Thyroid gland (tissue), 4 donors: Measurements from ENCODE around the gene HAAO. TPM values are rescaled to one million over a fixed set of nuclear protein-coding genes. Genes with fewer than 3 reads are reported as not detected.

Experiments
- DNase-seq, 2 donors: peaks; one replicate each; pipeline ENCODE4 v3.0.0-alpha.2; 2019
- H3K27ac ChIP-seq, 3 donors: fragments of 200-600 bp; sonication (generic); 1 replicate in 2 of 3; 2 replicates in 1 of 3; pipeline ENCODE4 v1.5.1; 2016 to 2019; ENCODE audit warnings: mild to moderate bottlenecking in 1 of 3, moderate library complexity in 1 of 3
- H3K27me3 ChIP-seq: fragments of 200-600 bp; sonication (generic); one replicate; pipeline ENCODE4 v1.5.1; 2019
- H3K36me3 ChIP-seq, 2 donors: fragments of 200-600 bp; sonication (generic); one replicate each; pipeline ENCODE4 v1.5.1; 2016 to 2019
- H3K4me1 ChIP-seq, 2 donors: fragments of 200-600 bp; sonication (generic); one replicate each; pipeline ENCODE4 v1.5.1; 2017 to 2019
- H3K4me3 ChIP-seq, 3 donors: fragments of 200-600 bp; sonication (generic); replicated peaks in 1 of 3; 1 replicate in 2 of 3; 2 replicates in 1 of 3; pipeline ENCODE4 v1.5.1; 2016; ENCODE audit warnings: mild to moderate bottlenecking in 1 of 3
- H3K9me3 ChIP-seq: fragments of 200-600 bp; sonication (generic); one replicate; pipeline ENCODE4 v1.5.1; 2017
- CTCF ChIP-seq, 6 experiments: fragments of 200-600 bp in 3 of 6; fragments of 450-650 bp in 3 of 6; sonication (generic) in 3 of 6; IDR thresholded peaks; one replicate each; pipeline ENCODE4 v1.5.1; 2016 to 2019; ENCODE audit warnings: antibody characterized with exemption in 6 of 6, mild to moderate bottlenecking in 2 of 6, inconsistent platforms in 1 of 6, moderate library complexity in 1 of 6
- POLR2A ChIP-seq, 2 donors: fragments of 450-650 bp; IDR thresholded peaks; one replicate each; pipeline ENCODE4 v1.6.1; 2017; ENCODE audit warnings: antibody characterized with exemption in 2 of 2, mild to moderate bottlenecking in 2 of 2, moderate library complexity in 1 of 2
- WGBS, 2 donors: methylation state at CpG; one replicate each; pipeline ENCODE4 v1.1.5; 2017; 5-methylcytosine and 5-hydroxymethylcytosine counted together
- intact Hi-C: fragments of 100-400 bp; cut with DNase I; formaldehyde crosslinking; loops from one replicate; pipeline ENCODE4 v1.15.1; 2023
- total RNA-seq, 4 donors: library from RNA; depleted of rRNA; stranded (reverse); fragments of >200 nt; gene quantifications; one replicate each; pipeline ENCODE4 v1.2.3, GENCODE V29; 2016

The HAAO gene
- total RNA-seq, 4 donors from 2014 or later, result 2.2 to 6.8 (median 3.9) TPM

DNA sequence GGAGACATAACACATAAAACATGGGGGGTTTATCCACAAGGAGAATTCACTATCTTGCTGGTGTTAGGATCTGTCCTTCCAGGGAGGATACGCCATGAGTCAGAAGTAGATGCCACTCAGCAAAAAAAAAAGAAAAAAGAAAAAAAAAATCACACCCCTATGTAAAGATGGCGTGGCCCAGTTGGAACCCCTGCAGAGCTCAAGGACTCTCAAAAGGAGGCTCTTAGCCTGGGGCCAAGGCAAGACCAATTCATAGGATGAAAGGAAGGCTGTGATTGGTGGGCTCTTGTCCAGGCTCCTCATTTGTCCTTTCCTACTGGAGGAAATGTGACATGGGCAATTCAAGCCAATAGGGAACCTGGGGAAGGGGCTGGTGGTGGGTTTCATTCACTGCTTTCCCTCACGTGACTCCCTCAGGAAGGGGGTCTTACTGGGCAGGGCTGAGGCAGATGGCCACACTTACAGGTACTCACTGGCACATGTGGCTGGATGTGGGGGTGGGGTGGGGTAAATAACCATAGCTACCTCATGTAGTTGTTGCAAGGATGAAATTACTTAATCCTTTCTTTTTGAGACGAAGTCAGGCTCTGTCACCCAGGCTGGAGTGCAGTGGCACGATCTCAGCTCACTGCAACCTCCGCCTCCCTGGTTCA is 38.7 kb upstream of the HAAO start:
- TF ChIP-seq POLR2A (IDR thresholded peaks at IDR 0.05) (no peak), CTCF (IDR thresholded peaks at IDR 0.05) (no peak)
- peaks cover 7 to 16% of the 10 kb centered on the region in 2 donors for H3K4me1 ChIP-seq
- no peak overlapping the region for H3K27ac ChIP-seq
- H3K9me3 ChIP-seq, result no peaks in the 10 kb centered on the region
- peak in 1 of 2 donors; percentile 39 for DNase-seq
- intact Hi-C loops, result no loop called here
- WGBS, 2 donors, result 87 to 89% methylated on average over 6 of the region's 6 CpGs
- no peak overlapping the region for H3K4me3 ChIP-seq
- no peaks in the 10 kb centered on the region for H3K27me3 ChIP-seq
- no peaks in the 10 kb centered on the region for H3K36me3 ChIP-seq

- no peaks in the 10 kb centered on the region for H3K27me3 ChIP-seq
- TF ChIP-seq CTCF (IDR thresholded peaks at IDR 0.05) (no peak), POLR2A (IDR thresholded peaks at IDR 0.05) (no peak)
- peaks cover 7 to 16% of the 10 kb centered on the region in 2 donors for H3K4me1 ChIP-seq
- no peak for DNase-seq
- intact Hi-C loops, result loop anchor here (5.0 to 10.0 kb wide), 3 partner anchors 392 to 775 kb away; no protein-coding TSS in a partner anchor
- no peaks in the 10 kb centered on the region for H3K9me3 ChIP-seq
- no peaks in the 10 kb centered on the region for H3K36me3 ChIP-seq
- 23 to 81% methylated on average over 1 to 4 of the region's 4 CpGs for WGBS, 2 donors
- H3K27ac ChIP-seq, result no peak overlapping the region
- H3K4me3 ChIP-seq, result no peak overlapping the region
Measured at GRCh38 chr2:42829671-42830440, 37.5 kb upstream of the HAAO start.

GRCh38 chr2:42828487-42829425 is 36.4 kb upstream of the HAAO start:
- intact Hi-C loops, result loop anchor here (5.0 to 10.0 kb wide), 3 partner anchors 394 to 776 kb away; no protein-coding TSS in a partner anchor
- no peaks in the 10 kb centered on the region for H3K27me3 ChIP-seq
- H3K4me1 ChIP-seq, result peaks cover 7 to 16% of the 10 kb centered on the region in 2 donors
- H3K9me3 ChIP-seq, result no peaks in the 10 kb centered on the region
- H3K4me3 ChIP-seq, result no peak overlapping the region
- no peaks in the 10 kb centered on the region for H3K36me3 ChIP-seq
- TF ChIP-seq POLR2A (IDR thresholded peaks at IDR 0.05) (no peak), CTCF (IDR thresholded peaks at IDR 0.05) (peak; percentile 73 to 93 (median 88))
- WGBS, 2 donors, result 24 to 29% methylated on average over 12 of the region's 12 CpGs
- peak; percentile 68 to 74 for DNase-seq
- no peak overlapping the region for H3K27ac ChIP-seq

- peak; percentile 87 to 92 for DNase-seq
- intact Hi-C loops, result loop anchor here (5.0 to 10.0 kb wide), 3 partner anchors 394 to 777 kb away; no protein-coding TSS in a partner anchor
- no peaks in the 10 kb centered on the region for H3K36me3 ChIP-seq
- TF ChIP-seq POLR2A (IDR thresholded peaks at IDR 0.05) (no peak), CTCF (IDR thresholded peaks at IDR 0.05) (peak; percentile 67 to 97 (median 89))
- 25 to 41% methylated on average over 34 to 47 of the region's 47 CpGs for WGBS, 2 donors
- peak overlapping the region in 1 of 3 donors; percentile 10 for H3K4me3 ChIP-seq
- peaks cover 7 to 16% of the 10 kb centered on the region in 2 donors for H3K4me1 ChIP-seq
- H3K27me3 ChIP-seq, result no peaks in the 10 kb centered on the region
- no peaks in the 10 kb centered on the region for H3K9me3 ChIP-seq
- no peak overlapping the region for H3K27ac ChIP-seq
Measured at GRCh38 chr2:42827647-42828486, 35.5 kb upstream of the HAAO start.
